Stimulated activated CD4-positive, alpha-beta T cell treated with anti-CD3 and anti-CD28 coated beads, TNF-alpha, amount 100 ng/mL, for 24 hours (primary cell): Measurements from ENCODE around the gene EPB41.
"Not testable (repeated sequence)": the region's sequence is repeated elsewhere in the genome, so short reads cannot be mapped to it uniquely, and the experiment has no call there.

Experiments used
- DNase-seq, 3 experiments: peaks; one replicate each; pipeline ENCODE4 v3.0.0-alpha.2; 2020; ENCODE audit warnings: low read depth in 3 of 3

Gene EPB41

GRCh38 chr1:28914228-28915030 is at the start of gene EPB41:
TSS of gene EPB41 (plus strand) at chr1:28914569. CDS start at chr1:28987438, 72,869 bp downstream.
- peak; percentile 81 to 94 (median 85) for DNase-seq

- DNase-seq: no peak
These were observed 49.7 kb upstream of the EPB41 start for GRCh38 chr1:28864695-28865094.

- no peak for DNase-seq
These were observed 48.2 kb upstream of the EPB41 start for GRCh38 chr1:28865997-28866650.

DNA sequence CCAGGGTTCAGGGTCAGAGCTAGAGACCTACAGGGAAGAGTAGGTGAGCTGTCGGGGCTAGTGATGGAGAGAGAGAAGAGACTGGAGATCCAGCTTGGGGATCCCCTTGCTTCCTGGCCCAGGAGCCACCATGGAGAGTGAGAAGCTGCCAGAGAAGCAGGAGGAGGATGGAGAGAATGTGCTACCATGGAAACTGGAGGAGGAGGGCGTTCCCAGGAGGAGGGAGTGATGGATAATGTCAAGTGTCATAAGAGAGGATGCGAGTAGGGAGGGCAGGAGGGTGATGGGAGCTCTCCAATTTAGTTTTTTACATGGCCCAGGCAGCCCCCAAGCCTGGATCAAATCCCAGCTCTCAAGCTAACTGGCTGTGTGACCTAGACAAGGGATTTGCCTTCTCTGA is 46.5 kb upstream of the EPB41 start:
- no peak for DNase-seq

DNA sequence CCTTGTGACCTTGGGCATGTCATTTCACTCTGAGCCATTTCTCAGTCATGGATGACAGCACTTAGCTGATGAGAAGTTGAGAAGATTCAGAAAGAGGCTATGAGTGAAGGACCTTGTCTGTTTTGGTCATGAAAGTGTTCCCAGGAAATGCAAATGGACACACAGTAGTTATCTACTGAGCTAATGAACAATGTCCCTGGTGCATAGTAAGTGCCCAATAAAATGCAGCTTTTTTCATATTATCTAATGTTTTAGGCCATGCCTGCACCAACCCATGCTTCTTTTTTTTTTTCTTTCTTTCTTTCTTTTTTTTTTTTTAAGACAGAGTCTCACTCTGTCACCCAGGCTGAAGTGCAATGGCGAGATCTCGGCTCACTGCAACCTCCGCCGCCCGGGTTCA is 44.4 kb upstream of the EPB41 start:
- DNase-seq: no peak

DNA sequence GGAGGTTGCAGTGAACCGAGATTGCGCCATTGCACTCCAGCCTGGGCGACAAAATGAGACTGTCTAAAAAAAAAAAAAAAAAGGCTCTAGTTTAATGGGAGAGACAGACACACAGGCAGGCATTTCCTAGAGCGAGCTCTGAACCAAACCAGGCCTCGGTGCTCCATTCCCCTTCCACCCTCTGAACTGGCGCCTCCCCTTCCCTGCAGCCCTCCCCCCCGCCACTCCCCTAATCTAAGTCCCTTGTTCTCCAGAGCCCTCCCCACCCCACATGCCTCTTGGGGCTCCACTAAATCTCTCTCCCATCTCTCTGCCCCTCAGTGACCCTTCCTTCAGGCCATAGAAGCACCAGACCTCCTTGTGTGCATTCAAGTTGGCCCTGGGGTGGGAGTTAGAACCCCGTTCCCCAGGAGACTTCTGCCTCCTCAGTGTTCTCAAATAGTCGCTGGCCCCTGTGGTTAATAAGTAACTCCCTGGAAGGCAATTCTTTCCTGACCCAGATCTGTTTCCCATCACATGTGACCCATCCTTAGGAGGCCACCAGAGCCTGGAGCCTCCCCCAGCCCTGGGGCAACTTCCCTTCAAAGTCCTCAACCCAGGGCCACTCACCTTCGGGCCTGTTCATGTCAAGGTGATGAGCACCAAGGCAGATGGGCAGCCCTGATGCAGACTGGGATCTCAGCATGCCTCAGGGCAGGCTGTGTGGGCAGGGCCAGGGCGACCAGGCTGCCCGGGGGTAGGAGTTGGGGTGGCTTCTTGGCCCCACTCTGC is 42.6 kb upstream of the EPB41 start:
- no peak for DNase-seq

DNA sequence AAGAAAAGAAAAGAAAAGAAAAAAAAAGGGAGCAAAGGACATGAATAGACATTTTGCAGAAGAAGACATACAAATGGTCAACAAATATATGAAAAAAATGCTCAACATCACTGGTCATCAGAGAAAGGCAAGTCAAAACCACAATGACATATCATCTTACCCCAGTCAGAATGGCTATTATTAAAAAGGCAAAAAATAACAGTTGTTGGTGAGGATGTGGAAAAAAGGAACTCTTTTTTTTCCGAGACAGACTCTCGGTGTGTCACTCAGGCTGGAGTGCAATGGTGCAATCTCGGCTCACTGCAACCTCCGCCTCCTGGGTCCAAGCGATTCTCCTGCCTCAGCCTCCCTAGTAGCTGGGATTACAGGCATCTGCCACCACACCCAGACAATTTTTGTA is 39.2 kb upstream of the EPB41 start:
- DNase-seq: not testable (repeated sequence)

- peak; percentile 58 to 75 (median 66) for DNase-seq
These were observed 37.1 kb upstream of the EPB41 start for GRCh38 chr1:28877132-28877781.

DNA sequence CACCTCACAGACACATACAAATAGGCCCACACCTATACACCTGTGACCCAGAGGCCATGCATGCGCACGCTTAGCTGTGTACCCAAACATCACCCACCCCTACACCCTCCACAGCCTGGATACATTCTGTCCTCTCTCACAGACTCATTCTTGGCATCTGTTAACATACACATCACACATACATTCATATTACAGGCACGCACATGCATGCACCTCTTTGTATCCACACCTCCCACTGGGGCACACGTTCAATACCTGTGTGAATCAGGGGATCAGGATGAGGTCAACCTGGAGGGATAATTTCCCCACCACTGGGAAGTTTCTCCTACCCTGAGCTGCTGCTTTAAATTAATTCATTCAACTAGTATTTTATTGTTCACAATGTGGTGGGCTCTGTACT is 35.6 kb upstream of the EPB41 start:
- no peak for DNase-seq

DNA sequence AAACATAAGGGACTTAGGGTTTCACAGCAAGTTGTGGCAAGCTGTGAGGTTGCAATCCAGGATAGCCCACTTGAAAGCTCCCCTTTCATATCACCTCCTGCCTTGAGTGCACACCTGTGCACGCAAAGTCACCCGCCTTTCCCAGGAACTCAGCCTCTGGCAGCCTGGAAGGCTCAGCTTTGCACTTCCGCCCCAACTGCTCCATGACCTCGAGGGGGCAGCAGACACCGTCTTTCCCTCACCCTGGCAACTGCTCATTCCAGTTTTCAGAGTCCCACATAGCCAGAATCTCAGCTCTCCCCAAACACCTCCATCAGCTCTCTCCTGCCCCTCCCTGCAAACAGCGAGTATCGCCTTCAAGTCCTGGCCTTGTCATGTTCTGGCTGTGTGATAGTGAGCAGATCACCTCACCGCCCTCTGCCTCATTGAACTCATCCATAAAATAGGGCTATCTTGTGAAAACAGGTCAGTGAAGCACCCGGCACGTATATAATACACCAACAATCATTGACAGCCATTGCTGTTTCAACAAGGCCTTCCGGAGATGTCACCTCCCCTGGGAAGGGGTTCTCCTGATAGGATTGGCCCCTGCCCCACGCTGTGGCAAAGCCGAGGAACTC is 32.2 kb upstream of the EPB41 start:
- peak; percentile 54 to 80 (median 73) for DNase-seq

GRCh38 chr1:28883242-28883616 is 31.1 kb upstream of the EPB41 start:
- DNase-seq: no peak

- DNase-seq: no peak
These were observed 28.9 kb upstream of the EPB41 start for GRCh38 chr1:28885472-28885877.

GRCh38 chr1:28885977-28886730 is 28.2 kb upstream of the EPB41 start:
- no peak for DNase-seq

GRCh38 chr1:28886731-28887418 is 27.5 kb upstream of the EPB41 start:
- DNase-seq: peak; percentile 75 to 91 (median 79)

- peak in 1 of 3 experiments; percentile 24 for DNase-seq
These were observed 26.9 kb upstream of the EPB41 start for GRCh38 chr1:28887419-28887834.

- DNase-seq: no peak
These were observed 26.3 kb upstream of the EPB41 start for GRCh38 chr1:28887835-28888682.

DNA sequence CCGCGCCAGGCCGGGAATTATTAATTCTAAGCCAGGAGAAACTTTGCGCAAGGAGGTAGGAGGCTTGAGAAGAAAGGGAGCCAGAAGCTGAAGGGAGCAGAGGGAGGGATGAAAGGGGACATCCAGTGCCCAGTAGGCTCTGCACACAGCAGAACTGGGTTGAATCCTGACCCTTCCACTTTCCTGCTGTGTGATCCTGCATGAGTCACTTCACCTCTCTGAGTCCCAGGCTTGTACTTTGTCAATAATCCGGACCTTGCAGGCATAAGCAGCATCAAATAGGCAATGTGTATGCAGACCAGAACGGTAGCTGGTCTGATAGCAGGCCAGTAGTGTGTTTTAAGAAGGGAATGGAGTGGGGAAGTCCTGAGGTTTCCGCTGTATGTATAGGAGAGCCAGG is 25.5 kb upstream of the EPB41 start:
- no peak for DNase-seq

- DNase-seq: no peak
These were observed 25.0 kb upstream of the EPB41 start for GRCh38 chr1:28889357-28889756.

GRCh38 chr1:28890435-28890834 is 23.9 kb upstream of the EPB41 start:
- no peak for DNase-seq
